Measurements from ENCODE around the gene EVA1C.
"Not testable (repeated sequence)": the region's sequence is repeated elsewhere in the genome, so short reads cannot be mapped to it uniquely, and the experiment has no call there.

Gene EVA1C

GRCh38 chr21:32507342-32507919 is 94.9 kb downstream of the EVA1C start:
- no peak for DNase-seq

GRCh38 chr21:32508036-32508435 is 95.5 kb downstream of the EVA1C start:
- DNase-seq = not testable (repeated sequence)

GRCh38 chr21:32508558-32508957 is 96.1 kb downstream of the EVA1C start:
- DNase-seq = no peak

GRCh38 chr21:32508975-32509374 is 96.5 kb downstream of the EVA1C start:
- DNase-seq = not testable (repeated sequence)

- DNase-seq = no peak
These were observed 102.0 kb downstream of the EVA1C start for GRCh38 chr21:32514275-32515055.

- no peak for DNase-seq
These were observed 103.4 kb downstream of the EVA1C start for GRCh38 chr21:32515874-32516273.

GRCh38 chr21:32516756-32517649 is 104.5 kb downstream of the EVA1C start:
- no peak for DNase-seq

GRCh38 chr21:32519945-32520874 is 107.7 kb downstream of the EVA1C start:
- DNase-seq = no peak

GRCh38 chr21:32520875-32521735 is 108.6 kb downstream of the EVA1C start:
- no peak for DNase-seq

GRCh38 chr21:32521736-32522355 is 109.3 kb downstream of the EVA1C start:
- no peak for DNase-seq

GRCh38 chr21:32523463-32523862 is 111.0 kb downstream of the EVA1C start:
- no peak for DNase-seq

GRCh38 chr21:32523988-32524719 is 111.6 kb downstream of the EVA1C start:
- DNase-seq = no peak

GRCh38 chr21:32525282-32525681 is 112.8 kb downstream of the EVA1C start:
- DNase-seq = no peak

GRCh38 chr21:32529679-32530078 is 117.2 kb downstream of the EVA1C start:
- no peak for DNase-seq

- DNase-seq = not testable (repeated sequence)
These were observed 118.3 kb downstream of the EVA1C start for GRCh38 chr21:32530809-32531208.

- not testable (repeated sequence) for DNase-seq
These were observed 119.1 kb downstream of the EVA1C start for GRCh38 chr21:32531561-32531960.

GRCh38 chr21:32532636-32533035 is 120.1 kb downstream of the EVA1C start:
- no peak for DNase-seq

- DNase-seq = no peak
These were observed 120.5 kb downstream of the EVA1C start for GRCh38 chr21:32533053-32533452.

GRCh38 chr21:32533611-32534010 is 121.1 kb downstream of the EVA1C start:
- DNase-seq = no peak

GRCh38 chr21:32534113-32534512 is 121.6 kb downstream of the EVA1C start:
- DNase-seq = no peak
